HG03064 (cell line): ENCODE measurements around the gene CD226.

Source experiments
- ATAC-seq: cut with Tn5 transposase; IDR thresholded peaks from one replicate; pipeline ENCODE4 v1.9.1; 2021; ENCODE audit warnings: low read depth; ENCODE audit not compliant: unreplicated experiment

CD226 gene

GRCh38 chr18:69820538-69820937 lies 127.1 kb downstream of the CD226 start:
- ATAC-seq: no peak

- ATAC-seq: no peak
Measured at GRCh38 chr18:69819460-69819859, 128.2 kb downstream of the CD226 start.

- ATAC-seq: no peak
Measured at GRCh38 chr18:69817335-69817940, 130.2 kb downstream of the CD226 start.

GRCh38 chr18:69814861-69815385 lies 132.8 kb downstream of the CD226 start:
- no peak for ATAC-seq

- no peak for ATAC-seq
Measured at GRCh38 chr18:69813559-69813958, 134.1 kb downstream of the CD226 start.

- ATAC-seq: no peak
Measured at GRCh38 chr18:69808399-69808798, 139.3 kb downstream of the CD226 start.

- no peak for ATAC-seq
Measured at GRCh38 chr18:69804776-69805501, 142.7 kb downstream of the CD226 start.
